ENCODE measurements around the gene PGAP3. TPM values are rescaled to one million over a fixed set of nuclear protein-coding genes. Genes with fewer than 3 reads are reported as not detected.

The PGAP3 gene
- total RNA-seq, 1 donor, result 10.9 TPM

GRCh38 chr17:39643271-39643670 is 44.6 kb downstream of the PGAP3 start:
- DNase-seq (ENCODE audit: insufficient read length, low spot score, missing footprints), result no peak
- Histone ChIP-seq H3K4me2 (ENCODE audit: insufficient read depth, low read length) (no peak overlapping the region), H3K27ac (ENCODE audit: low read depth, low read length) (no peak overlapping the region), H4K20me1 (ENCODE audit: insufficient read depth, low read length) (peaks cover 66% of the 10 kb centered on the region), H3K4me1 (ENCODE audit: insufficient read depth, low read length) (peaks cover 12% of the 10 kb centered on the region), H3K27me3 (ENCODE audit: insufficient read depth, low read length) (no peaks in the 10 kb centered on the region), H3K36me3 (ENCODE audit: insufficient read depth, low read length) (no peaks in the 10 kb centered on the region), H3K4me3 (ENCODE audit: insufficient read depth, low read length) (no peak overlapping the region), H3K79me2 (ENCODE audit: insufficient read depth, low read length) (peaks cover 83% of the 10 kb centered on the region), H2AFZ (ENCODE audit: low read length) (no peak overlapping the region), H3K9me3 (ENCODE audit: low read depth, low read length) (no peaks in the 10 kb centered on the region)
- TF ChIP-seq CTCF (IDR thresholded peaks at IDR 0.05; ENCODE audit: extremely low read depth, low read depth, low read length), result no peak

GRCh38 chr17:39642291-39643074 is 45.4 kb downstream of the PGAP3 start:
- H3K79me2 ChIP-seq (ENCODE audit: insufficient read depth, low read length), result peaks cover 90% of the 10 kb centered on the region
- H3K4me3 ChIP-seq (ENCODE audit: insufficient read depth, low read length), result no peak overlapping the region
- no peak for TF ChIP-seq CTCF (IDR thresholded peaks at IDR 0.05; ENCODE audit: extremely low read depth, low read depth, low read length)
- no peak overlapping the region for H3K27ac ChIP-seq (ENCODE audit: low read depth, low read length)
- no peaks in the 10 kb centered on the region for H3K36me3 ChIP-seq (ENCODE audit: insufficient read depth, low read length)
- H3K9me3 ChIP-seq (ENCODE audit: low read depth, low read length), result no peaks in the 10 kb centered on the region
- H2AFZ ChIP-seq (ENCODE audit: low read length), result no peak overlapping the region
- H3K27me3 ChIP-seq (ENCODE audit: insufficient read depth, low read length), result no peaks in the 10 kb centered on the region
- no peak overlapping the region for H3K4me2 ChIP-seq (ENCODE audit: insufficient read depth, low read length)
- DNase-seq (ENCODE audit: insufficient read length, low spot score, missing footprints), result no peak
- peaks cover 62% of the 10 kb centered on the region for H4K20me1 ChIP-seq (ENCODE audit: insufficient read depth, low read length)
- H3K4me1 ChIP-seq (ENCODE audit: insufficient read depth, low read length), result peaks cover 20% of the 10 kb centered on the region

GRCh38 chr17:39641883-39642282 is 46.0 kb downstream of the PGAP3 start:
- peaks cover 58% of the 10 kb centered on the region for H4K20me1 ChIP-seq (ENCODE audit: insufficient read depth, low read length)
- H3K4me3 ChIP-seq (ENCODE audit: insufficient read depth, low read length), result no peak overlapping the region
- no peak overlapping the region for H2AFZ ChIP-seq (ENCODE audit: low read length)
- no peak overlapping the region for H3K4me2 ChIP-seq (ENCODE audit: insufficient read depth, low read length)
- no peaks in the 10 kb centered on the region for H3K36me3 ChIP-seq (ENCODE audit: insufficient read depth, low read length)
- no peaks in the 10 kb centered on the region for H3K9me3 ChIP-seq (ENCODE audit: low read depth, low read length)
- no peak for DNase-seq (ENCODE audit: insufficient read length, low spot score, missing footprints)
- no peak for TF ChIP-seq CTCF (IDR thresholded peaks at IDR 0.05; ENCODE audit: extremely low read depth, low read depth, low read length)
- no peak overlapping the region for H3K27ac ChIP-seq (ENCODE audit: low read depth, low read length)
- peaks cover 92% of the 10 kb centered on the region for H3K79me2 ChIP-seq (ENCODE audit: insufficient read depth, low read length)
- peaks cover 20% of the 10 kb centered on the region for H3K4me1 ChIP-seq (ENCODE audit: insufficient read depth, low read length)
- H3K27me3 ChIP-seq (ENCODE audit: insufficient read depth, low read length), result no peaks in the 10 kb centered on the region

GRCh38 chr17:39641097-39641496 is 46.8 kb downstream of the PGAP3 start:
- Histone ChIP-seq H3K4me1 (ENCODE audit: insufficient read depth, low read length) (peaks cover 24% of the 10 kb centered on the region), H3K27ac (ENCODE audit: low read depth, low read length) (no peak overlapping the region), H3K4me2 (ENCODE audit: insufficient read depth, low read length) (no peak overlapping the region), H2AFZ (ENCODE audit: low read length) (no peak overlapping the region), H3K9me3 (ENCODE audit: low read depth, low read length) (no peaks in the 10 kb centered on the region), H3K36me3 (ENCODE audit: insufficient read depth, low read length) (no peaks in the 10 kb centered on the region), H3K27me3 (ENCODE audit: insufficient read depth, low read length) (no peaks in the 10 kb centered on the region), H3K79me2 (ENCODE audit: insufficient read depth, low read length) (peaks cover 88% of the 10 kb centered on the region), H4K20me1 (ENCODE audit: insufficient read depth, low read length) (peaks cover 56% of the 10 kb centered on the region), H3K4me3 (ENCODE audit: insufficient read depth, low read length) (no peak overlapping the region)
- DNase-seq (ENCODE audit: insufficient read length, low spot score, missing footprints), result no peak
- no peak for TF ChIP-seq CTCF (IDR thresholded peaks at IDR 0.05; ENCODE audit: extremely low read depth, low read depth, low read length)

All from osteoblast (primary cell).